ENCODE measurements around the gene AK9.

DNA sequence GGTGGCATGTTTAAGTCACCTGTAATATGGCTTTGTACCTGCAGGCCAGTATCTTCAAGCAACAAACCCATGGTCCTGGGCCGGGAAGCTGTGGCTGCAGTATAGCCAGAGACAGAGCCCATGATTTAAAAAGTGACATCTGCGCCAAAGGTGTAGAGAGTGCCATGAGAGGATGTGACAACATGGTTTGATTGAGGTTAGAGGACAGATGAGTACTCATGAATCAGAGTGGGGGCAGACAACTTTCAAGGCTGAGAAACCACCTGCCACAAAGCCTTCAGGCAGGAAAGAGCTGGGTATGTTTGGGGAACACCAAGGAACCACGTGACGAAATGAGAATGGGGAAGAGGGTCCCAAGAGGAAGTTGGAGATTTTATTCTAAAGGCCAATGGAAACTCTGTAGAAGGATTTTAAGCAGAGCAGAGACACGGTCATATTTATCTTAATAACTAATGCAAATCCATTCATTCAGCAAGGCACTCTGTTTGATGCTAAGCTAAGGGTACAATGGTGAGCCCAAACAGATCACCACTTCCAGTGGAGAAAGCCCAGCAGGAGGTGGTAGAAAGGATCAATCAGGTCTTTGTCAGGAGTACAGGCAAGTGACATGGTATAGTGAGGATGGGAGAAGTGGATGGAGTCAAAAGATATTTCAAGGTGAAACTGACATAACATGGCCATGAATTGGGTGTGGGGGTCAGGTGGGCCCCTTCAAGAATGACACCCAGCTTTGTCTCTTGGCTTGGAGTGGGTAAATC lies 232.0 kb downstream of the AK9 start:
- TF ChIP-seq, protein P1, sequence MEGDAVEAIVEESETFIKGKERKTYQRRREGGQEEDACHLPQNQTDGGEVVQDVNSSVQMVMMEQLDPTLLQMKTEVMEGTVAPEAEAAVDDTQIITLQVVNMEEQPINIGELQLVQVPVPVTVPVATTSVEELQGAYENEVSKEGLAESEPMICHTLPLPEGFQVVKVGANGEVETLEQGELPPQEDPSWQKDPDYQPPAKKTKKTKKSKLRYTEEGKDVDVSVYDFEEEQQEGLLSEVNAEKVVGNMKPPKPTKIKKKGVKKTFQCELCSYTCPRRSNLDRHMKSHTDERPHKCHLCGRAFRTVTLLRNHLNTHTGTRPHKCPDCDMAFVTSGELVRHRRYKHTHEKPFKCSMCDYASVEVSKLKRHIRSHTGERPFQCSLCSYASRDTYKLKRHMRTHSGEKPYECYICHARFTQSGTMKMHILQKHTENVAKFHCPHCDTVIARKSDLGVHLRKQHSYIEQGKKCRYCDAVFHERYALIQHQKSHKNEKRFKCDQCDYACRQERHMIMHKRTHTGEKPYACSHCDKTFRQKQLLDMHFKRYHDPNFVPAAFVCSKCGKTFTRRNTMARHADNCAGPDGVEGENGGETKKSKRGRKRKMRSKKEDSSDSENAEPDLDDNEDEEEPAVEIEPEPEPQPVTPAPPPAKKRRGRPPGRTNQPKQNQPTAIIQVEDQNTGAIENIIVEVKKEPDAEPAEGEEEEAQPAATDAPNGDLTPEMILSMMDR (IDR thresholded peaks at IDR 0.05): no peak
- TF ChIP-seq EZH2phosphoT487 (IDR thresholded peaks at IDR 0.05): no peak
- no peak for TF ChIP-seq EZH2 (IDR thresholded peaks at IDR 0.05)

Data from neural progenitor cell (in vitro differentiated cells).